ENCODE results near the gene TM7SF2.

GRCh38 chr11:65132238-65132987 is 20.7 kb downstream of the TM7SF2 start:
- TF ChIP-seq CTCF (IDR thresholded peaks at IDR 0.05) (no peak), EZH2 (IDR thresholded peaks at IDR 0.05) (no peak), EZH2phosphoT487 (IDR thresholded peaks at IDR 0.05) (no peak)
